K562 (cell line): Measurements from ENCODE around the gene HOXD13. TPM values are rescaled to one million over a fixed set of nuclear protein-coding genes. Genes with fewer than 3 reads are reported as not detected.
A peak's percentile ranks its signal among the peaks of the same experiment; 100 is the strongest.

ENCODE experiments used
- ADNP ChIP-seq: fragments of 200-800 bp; sonication (Bioruptor generic); IDR thresholded peaks from 2 replicates; pipeline ENCODE4 v1.6.1; 2016; ENCODE audit warnings: missing genetic modification characterization, missing compliant biosample characterization
- C11orf30 ChIP-seq: fragments of 450-650 bp; IDR thresholded peaks from 2 replicates; pipeline ENCODE4 v1.6.1; 2016; ENCODE audit warnings: low read depth, mild to moderate bottlenecking
- CTCFL ChIP-seq: IDR thresholded peaks from 2 replicates; pipeline ENCODE4 v1.6.1; 2011; ENCODE audit warnings: borderline replicate concordance, low read depth, mild to moderate bottlenecking, moderate library complexity, low read length; ENCODE audit not compliant: insufficient read depth, poor library complexity, severe bottlenecking
- E2F1 ChIP-seq: sonication (generic); formaldehyde crosslinking; IDR thresholded peaks from 2 replicates; pipeline ENCODE4 v1.8.1; 2023; ENCODE audit warnings: mild to moderate bottlenecking, missing genetic modification reagents, moderate library complexity
- GTF2F1 ChIP-seq: IDR thresholded peaks from 2 replicates; pipeline ENCODE4 v1.6.1; 2011; ENCODE audit warnings: low read depth, low read length, improper control_type of control experiment
- HDAC3 ChIP-seq: fragments of 450-650 bp; IDR thresholded peaks from 2 replicates; pipeline ENCODE4 v1.6.1; 2018; ENCODE audit warnings: borderline replicate concordance, mild to moderate bottlenecking, moderate library complexity; ENCODE audit not compliant: partially characterized antibody
- ID3 ChIP-seq, 2 experiments: fragments of 250-450 bp in 1 of 2; fragments of 450-650 bp in 1 of 2; sonication (Bioruptor Pico) in 1 of 2; IDR thresholded peaks; 2 replicates each; pipeline versions ENCODE4 v1.6.1 to v1.8.0; 2016 to 2021; ENCODE audit warnings: mild to moderate bottlenecking in 2 of 2, moderate library complexity in 2 of 2, missing compliant biosample characterization in 1 of 2, missing genetic modification characterization in 1 of 2
- MXD1 ChIP-seq: fragments of 250-450 bp; sonication (Bioruptor Pico); IDR thresholded peaks from 2 replicates; pipeline ENCODE4 v1.8.0; 2021; ENCODE audit warnings: borderline replicate concordance, mild to moderate bottlenecking, moderate library complexity; ENCODE audit not compliant: poor library complexity, severe bottlenecking
- NR4A1 ChIP-seq, 2 experiments: fragments of 250-450 bp in 1 of 2; fragments of 450-650 bp in 1 of 2; sonication (Bioruptor Pico) in 1 of 2; IDR thresholded peaks; 2 replicates each; pipeline versions ENCODE4 v1.4.0 to v1.6.1; 2016 to 2020; ENCODE audit warnings: mild to moderate bottlenecking in 2 of 2, missing compliant biosample characterization in 1 of 2, missing genetic modification characterization in 1 of 2, moderate library complexity in 1 of 2
- RBFOX2 ChIP-seq: fragments of 200-400 bp; formaldehyde crosslinking; IDR thresholded peaks from 2 replicates; pipeline ENCODE4 v1.6.1; 2017; ENCODE audit warnings: low read depth, mild to moderate bottlenecking, low read length, moderate library complexity
- RBM39 ChIP-seq: fragments of 200-400 bp; formaldehyde crosslinking; optimal IDR thresholded peaks from 2 replicates; pipeline ENCODE3; 2018; ENCODE audit warnings: low read depth, low read length
- STAG1 ChIP-seq: sonication (generic); formaldehyde crosslinking; IDR thresholded peaks from 2 replicates; pipeline ENCODE4 v1.5.0; 2020; ENCODE audit warnings: missing genetic modification reagents, borderline replicate concordance
- ZBTB9 ChIP-seq: fragments of 450-650 bp; formaldehyde crosslinking; IDR thresholded peaks from 2 replicates; pipeline ENCODE4 v1.4.0; 2020; ENCODE audit warnings: mild to moderate bottlenecking, moderate library complexity
- ZNF143 ChIP-seq: sonication (generic); formaldehyde crosslinking; IDR thresholded peaks from 2 replicates; pipeline ENCODE4 v1.9.0; 2022; ENCODE audit warnings: mild to moderate bottlenecking, missing genetic modification reagents
- ZNF224 ChIP-seq: sonication (generic); formaldehyde crosslinking; IDR thresholded peaks from 2 replicates; pipeline ENCODE4 v1.8.0; 2022; ENCODE audit warnings: mild to moderate bottlenecking, missing genetic modification reagents
- ZNF57 ChIP-seq: fragments of 450-650 bp; formaldehyde crosslinking; IDR thresholded peaks from 2 replicates; pipeline ENCODE4 v1.4.0; 2020; ENCODE audit warnings: mild to moderate bottlenecking, moderate library complexity
- ZNF589 ChIP-seq: fragments of 200-800 bp; sonication (Bioruptor generic); IDR thresholded peaks from 2 replicates; pipeline ENCODE4 v1.6.1; 2016; ENCODE audit warnings: low read depth, missing genetic modification characterization, missing compliant biosample characterization
- polyA plus RNA-seq, 8 experiments: library from polyadenylated mRNA; depleted of rRNA in 4 of 8; stranded (reverse) in 5 of 8; unstranded in 3 of 8; fragments of >200 nt; fragmentation: Nextera tagmentation in 2 of 8; fragmentation: Illumina TruSeq in 1 of 8; extraction: Ambion mirVana in 2 of 8; extraction: Trizol in 1 of 8; gene quantifications; 2 replicates each; pipeline versions ENCODE4 v1.2.1 to v1.2.3, GENCODE V29; 2011 to 2014; ENCODE audit warnings: inconsistent platforms in 1 of 8, missing spikeins in 1 of 8
- total RNA-seq, 7 experiments: library from RNA; depleted of rRNA in 6 of 7; stranded (reverse); fragments of >200 nt in 6 of 7; fragmentation: Illumina TruSeq in 2 of 7; extraction: Trizol in 2 of 7; gene quantifications; 2 replicates each; pipeline versions ENCODE4 v1.2.1 to v1.2.3, GENCODE V29; 2011 to 2021; ENCODE audit warnings: low replicate concordance in 1 of 7

HOXD13 gene
- total and polyA plus RNA-seq, 9 of the 15 experiments (the other 6 are each of a cell fraction or from before 2014, with no cell fraction given) = 0.03 to 0.04 TPM; not detected in 7

GRCh38 chr2:176140513-176141317 lies 48.2 kb downstream of the HOXD13 start (continued):
- TF ChIP-seq MXD1 = no peak
- no peak for TF ChIP-seq ID3 (CRISPR knock-in tag; IDR thresholded peaks at IDR 0.05)
- TF ChIP-seq ID3 (tag; IDR thresholded peaks at IDR 0.05) = 0 out of 2 replicates have a peak, but pooled peaks have one; percentile 47
- no peak for TF ChIP-seq RBM39
- TF ChIP-seq RBFOX2 = 0 out of 2 replicates have a peak, but pooled peaks have one; percentile 24
- TF ChIP-seq ZBTB9 (CRISPR knock-in tag) = 0 out of 2 replicates have a peak, but pooled peaks have one; percentile 25
- TF ChIP-seq ZNF143 (CRISPR knock-in tag) = peak; percentile 38; the same call in 1 of the 2 replicates
- peak; percentile 74; the same call in 1 of the 2 replicates for TF ChIP-seq E2F1 (CRISPR knock-in tag)
- TF ChIP-seq NR4A1 (CRISPR knock-in tag; IDR thresholded peaks at IDR 0.05) = no peak
- no peak for TF ChIP-seq NR4A1 (tag; IDR thresholded peaks at IDR 0.05)
- TF ChIP-seq STAG1 (CRISPR knock-in tag) = peak; percentile 88
- no peak for TF ChIP-seq ZNF57 (CRISPR knock-in tag)
- no peak for TF ChIP-seq ADNP (tag)
- TF ChIP-seq ZNF589 (CRISPR knock-in tag) = no peak
- TF ChIP-seq GTF2F1 = no peak
- TF ChIP-seq C11orf30 = no peak
- peak; percentile 58 for TF ChIP-seq CTCFL
- TF ChIP-seq HDAC3 = no peak
- no peak for TF ChIP-seq ZNF224 (CRISPR knock-in tag)
